Spinal cord (tissue), 10 donors: Measurements from ENCODE around the gene GNA15. TPM values are rescaled to one million over a fixed set of nuclear protein-coding genes. Genes with fewer than 3 reads are reported as not detected.
"Not testable (repeated sequence)": the region's sequence is repeated elsewhere in the genome, so short reads cannot be mapped to it uniquely, and the experiment has no call there.

Source experiments
- DNase-seq, 6 donors: peaks; one replicate each; pipeline versions ENCODE4 v3.0.0 to v3.0.0-alpha.2; 2013 to 2015; ENCODE audit warnings: low spot score in 6 of 6, low read depth in 4 of 6
- H3K27ac ChIP-seq: one replicate; pipeline ENCODE4 v1.5.1; 2013; ENCODE audit warnings: low read depth, low read length, control low read depth
- H3K27me3 ChIP-seq: one replicate; pipeline ENCODE4 v1.6.1; 2013; ENCODE audit warnings: low read length; ENCODE audit not compliant: control insufficient read depth, insufficient read depth
- H3K36me3 ChIP-seq: one replicate; pipeline ENCODE4 v1.6.1; 2013; ENCODE audit warnings: low read length; ENCODE audit not compliant: control insufficient read depth, insufficient read depth
- H3K4me1 ChIP-seq: one replicate; pipeline ENCODE4 v1.6.1; 2013; ENCODE audit warnings: low read length; ENCODE audit not compliant: control insufficient read depth, insufficient read depth
- H3K4me3 ChIP-seq: one replicate; pipeline ENCODE4 v1.5.1; 2013; ENCODE audit warnings: low read depth, low read length, control low read depth
- H3K9me3 ChIP-seq: one replicate; pipeline ENCODE4 v1.6.1; 2013; ENCODE audit warnings: low read length; ENCODE audit not compliant: control insufficient read depth, insufficient read depth
- WGBS: methylation state at CpG from one replicate; pipeline ENCODE4 v1.1.5; 2013; ENCODE audit warnings: missing lambda C conversion rate; ENCODE audit not compliant: insufficient coverage; 5-methylcytosine and 5-hydroxymethylcytosine counted together
- polyA plus RNA-seq, 2 donors: library from polyadenylated mRNA; unstranded; fragments of 120-200 nt; gene quantifications; one replicate each; pipeline ENCODE4 v1.2.1, GENCODE V29; 2013; ENCODE audit not compliant: insufficient read length in 2 of 2
- total RNA-seq, 2 donors: library from RNA; depleted of rRNA in 1 of 2; stranded (reverse); fragments of 120-200 nt in 1 of 2; fragments of >200 nt in 1 of 2; gene quantifications; one replicate each; pipeline versions ENCODE4 v1.2.3 to v1.2.4, GENCODE V29; 2013 to 2014
- donor health status: healthy.

Gene GNA15
- total and polyA plus RNA-seq, 4 donors = 2.1 to 3.6 (median 3.1) TPM

DNA sequence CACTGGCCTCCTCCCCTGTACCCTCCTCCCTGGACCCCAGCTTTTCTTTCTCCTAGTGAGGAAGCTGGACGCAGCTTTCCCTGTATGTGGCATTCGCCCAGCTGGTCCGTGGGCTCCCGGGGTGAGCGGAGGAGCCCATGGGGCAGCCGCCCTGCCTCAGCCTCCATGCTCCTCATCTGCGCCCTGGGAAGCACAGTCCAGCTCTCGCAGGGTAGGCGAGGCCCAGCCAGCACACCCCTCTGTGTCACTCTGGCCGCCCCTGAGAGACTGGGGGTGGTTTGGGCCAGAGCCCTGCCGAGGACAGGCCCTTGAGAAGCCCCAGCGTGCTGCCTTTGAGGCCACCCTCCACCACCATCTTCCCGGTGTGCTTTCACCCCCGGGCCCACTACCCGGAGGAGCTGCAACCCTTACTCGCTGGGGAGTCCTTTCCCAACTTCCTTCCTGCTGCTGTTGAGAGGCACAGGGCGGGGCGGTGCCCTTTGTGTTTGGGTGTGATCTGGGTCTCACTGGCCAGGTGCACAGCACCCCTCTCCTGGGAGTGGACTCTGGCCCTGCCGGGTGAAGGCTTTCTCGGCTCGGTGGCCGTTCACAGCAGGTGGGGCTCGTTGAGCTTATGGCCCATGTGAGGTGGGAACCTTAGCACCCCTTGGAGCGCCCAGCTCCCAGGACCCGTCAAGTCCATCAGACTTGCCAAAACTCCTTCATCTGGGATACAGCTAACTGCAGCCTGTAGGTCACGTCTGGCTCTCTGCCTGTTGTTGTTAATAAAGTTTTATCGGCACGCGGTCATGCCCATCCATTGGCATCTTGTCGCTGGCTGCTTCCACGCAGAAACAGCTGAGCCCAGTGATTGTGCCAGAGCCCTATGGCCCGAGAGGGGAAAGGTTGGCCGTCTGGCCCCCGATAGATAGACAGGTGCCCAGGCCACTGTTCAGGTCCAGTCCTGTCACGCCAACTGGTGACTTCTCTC lies 53.1 kb downstream of the GNA15 start:
- H3K27ac ChIP-seq = no peak overlapping the region
- H3K4me1 ChIP-seq = peaks cover 32% of the 10 kb centered on the region
- H3K9me3 ChIP-seq = no peaks in the 10 kb centered on the region
- H3K27me3 ChIP-seq = no peaks in the 10 kb centered on the region
- DNase-seq = no peak
- H3K4me3 ChIP-seq = no peak overlapping the region
- 96% methylated on average over 26 of the region's 35 CpGs for WGBS
- peaks cover 61% of the 10 kb centered on the region for H3K36me3 ChIP-seq

DNA sequence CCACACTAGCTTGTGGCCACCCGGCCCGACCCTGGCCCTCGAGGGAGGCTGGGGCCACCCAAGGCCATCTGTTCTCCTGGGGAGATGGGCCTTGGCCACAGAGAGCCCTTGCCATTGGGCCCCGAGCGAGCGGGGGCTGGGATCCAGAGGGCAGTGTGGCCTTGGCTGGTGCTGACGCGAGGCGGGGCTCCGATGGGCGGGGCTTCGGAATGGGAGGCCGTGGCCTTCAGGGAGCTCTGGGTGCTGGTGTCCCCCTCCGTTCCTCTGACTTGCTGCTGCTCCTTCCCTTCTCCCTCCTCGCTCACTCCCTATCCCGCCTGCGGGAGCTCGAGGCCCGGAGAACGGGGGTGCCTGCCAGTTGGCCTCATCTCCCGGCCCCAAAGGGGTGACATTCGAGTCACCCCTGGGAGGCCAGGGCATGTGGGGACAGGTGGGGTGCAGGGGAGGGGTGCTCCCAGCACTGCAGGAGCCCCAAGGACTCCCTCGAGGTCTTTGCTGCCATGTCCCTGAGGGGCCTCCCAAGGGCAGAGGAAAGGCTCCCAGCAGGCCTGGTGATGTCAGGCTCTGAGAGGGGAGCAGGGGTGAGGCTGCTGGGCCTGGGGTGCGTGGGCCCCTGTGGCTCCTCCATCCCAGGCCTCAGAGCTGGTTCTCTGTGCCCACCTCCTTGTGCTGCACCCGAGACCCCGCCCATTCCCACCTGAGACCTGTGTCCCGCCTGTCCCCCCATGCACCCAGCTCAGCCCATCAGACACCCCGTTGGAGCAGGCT lies 54.1 kb downstream of the GNA15 start:
- Histone ChIP-seq H3K9me3 (no peaks in the 10 kb centered on the region), H3K27ac (no peak overlapping the region), H3K36me3 (peaks cover 68% of the 10 kb centered on the region), H3K4me3 (no peak overlapping the region), H3K27me3 (no peaks in the 10 kb centered on the region), H3K4me1 (peaks cover 24% of the 10 kb centered on the region)
- no peak for DNase-seq
- WGBS = 85% methylated on average over 21 of the region's 28 CpGs

DNA sequence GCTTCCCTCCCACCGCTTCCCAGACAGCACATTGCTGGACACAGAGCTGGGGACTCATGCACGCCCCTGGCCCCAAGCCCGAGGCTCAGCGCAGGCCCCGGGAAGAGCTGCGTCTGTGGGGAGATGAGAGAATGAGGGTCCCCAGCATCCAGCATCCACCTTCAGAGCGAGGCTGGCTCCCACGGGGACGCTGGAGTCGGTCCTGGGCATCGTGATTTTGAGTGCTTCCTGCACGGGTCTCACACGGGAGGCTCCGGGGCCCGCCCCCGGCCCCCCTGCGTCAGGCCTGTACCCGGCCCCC lies 54.6 kb downstream of the GNA15 start:
- no peak overlapping the region for H3K4me3 ChIP-seq
- peaks cover 23% of the 10 kb centered on the region for H3K4me1 ChIP-seq
- H3K9me3 ChIP-seq = no peaks in the 10 kb centered on the region
- H3K27me3 ChIP-seq = no peaks in the 10 kb centered on the region
- no peak overlapping the region for H3K27ac ChIP-seq
- peaks cover 68% of the 10 kb centered on the region for H3K36me3 ChIP-seq
- 94% methylated on average over 17 of the region's 18 CpGs for WGBS
- no peak for DNase-seq

DNA sequence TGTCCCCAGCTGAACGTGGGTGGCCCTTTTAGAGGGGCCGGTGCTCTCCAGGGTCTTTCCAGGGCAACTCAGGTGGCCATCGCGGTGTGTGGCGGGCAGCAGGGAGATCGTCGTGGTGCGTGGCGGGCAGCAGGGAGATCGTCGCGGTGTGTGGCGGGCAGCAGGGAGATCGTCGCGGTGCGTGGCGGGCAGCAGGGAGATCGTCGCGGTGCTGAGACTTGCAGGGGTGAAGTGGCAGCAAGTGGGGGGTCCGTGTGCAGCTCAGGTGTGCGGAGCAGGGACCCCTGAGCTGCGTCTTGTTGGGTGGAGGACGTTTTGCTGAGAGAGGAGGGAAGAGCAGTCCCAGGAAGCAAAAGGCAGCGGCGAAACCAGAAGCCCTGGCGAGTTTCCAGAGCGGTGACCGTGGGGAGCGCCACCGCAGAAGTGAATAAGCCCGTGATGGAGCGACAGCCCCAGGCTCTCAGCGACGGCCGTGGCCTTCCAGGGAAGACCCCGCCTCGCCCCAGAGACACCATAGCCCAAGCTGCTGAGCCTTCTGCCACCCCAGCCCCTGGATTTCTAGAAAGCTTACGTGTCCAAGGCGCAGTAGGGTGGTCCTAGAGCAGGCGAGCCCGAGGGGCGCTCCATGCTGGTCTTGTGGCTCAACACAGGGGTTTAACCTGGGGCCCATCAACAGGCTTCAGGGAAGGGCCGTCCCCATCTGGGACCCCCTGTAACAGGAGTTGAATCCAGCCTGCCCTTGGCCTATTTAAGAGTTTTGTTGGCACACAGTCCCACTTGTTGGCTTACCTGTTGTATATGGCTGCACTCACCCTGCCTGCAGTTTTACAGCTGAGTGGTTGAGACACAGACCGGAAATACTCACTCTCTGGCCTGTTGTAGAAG lies 55.3 kb downstream of the GNA15 start:
- Histone ChIP-seq H3K9me3 (no peaks in the 10 kb centered on the region), H3K4me3 (no peak overlapping the region), H3K36me3 (peaks cover 73% of the 10 kb centered on the region), H3K4me1 (peaks cover 23% of the 10 kb centered on the region), H3K27me3 (no peaks in the 10 kb centered on the region), H3K27ac (no peak overlapping the region)
- 86% methylated on average over 41 of the region's 46 CpGs for WGBS
- no peak for DNase-seq

DNA sequence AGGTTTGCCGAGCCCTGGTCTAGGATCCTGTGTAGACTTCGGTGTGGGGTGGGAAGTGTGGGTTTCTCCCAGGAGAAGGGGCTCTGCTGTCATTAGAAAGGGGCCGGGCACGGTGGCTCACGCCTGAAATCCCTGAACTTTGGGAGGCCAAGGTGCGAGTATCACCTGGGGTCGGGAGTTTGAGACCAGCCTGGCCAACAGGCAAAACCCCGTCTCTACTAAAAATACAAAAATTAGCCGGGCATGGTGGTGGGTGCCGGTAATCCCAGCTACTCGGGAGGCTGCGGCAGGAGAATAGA lies 55.9 kb downstream of the GNA15 start:
- not testable (repeated sequence) for H3K27me3 ChIP-seq, H3K4me3 ChIP-seq, H3K9me3 ChIP-seq, DNase-seq, H3K27ac ChIP-seq
- H3K36me3 ChIP-seq = peaks cover 79% of the 10 kb centered on the region
- H3K4me1 ChIP-seq = peaks cover 17% of the 10 kb centered on the region
- WGBS = 95% methylated on average over 4 of the region's 12 CpGs

DNA sequence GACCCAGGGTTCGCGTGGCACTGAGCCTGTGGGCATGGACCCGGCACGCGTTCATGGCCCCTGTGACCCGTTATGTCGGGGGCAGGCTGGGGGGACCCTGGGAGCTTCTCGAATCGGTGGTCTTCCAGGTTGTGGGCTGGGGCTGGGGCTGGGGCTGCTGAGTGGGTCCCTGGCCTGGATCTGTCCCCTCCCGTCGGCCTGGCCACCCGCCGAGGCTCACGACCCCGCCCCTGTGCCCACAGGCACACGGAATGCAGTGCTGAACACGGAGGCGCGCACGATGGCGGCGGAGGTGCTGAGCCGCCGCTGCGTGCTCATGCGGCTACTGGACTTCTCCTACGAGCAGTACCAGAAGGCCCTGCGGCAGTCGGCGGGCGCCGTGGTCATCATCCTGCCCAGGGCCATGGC lies 56.4 kb downstream of the GNA15 start:
- Histone ChIP-seq H3K9me3 (no peaks in the 10 kb centered on the region), H3K27ac (no peak overlapping the region), H3K4me3 (no peak overlapping the region), H3K27me3 (no peaks in the 10 kb centered on the region), H3K36me3 (peaks cover 83% of the 10 kb centered on the region), H3K4me1 (peaks cover 12% of the 10 kb centered on the region)
- 96% methylated on average over 32 of the region's 32 CpGs for WGBS
- no peak for DNase-seq

DNA sequence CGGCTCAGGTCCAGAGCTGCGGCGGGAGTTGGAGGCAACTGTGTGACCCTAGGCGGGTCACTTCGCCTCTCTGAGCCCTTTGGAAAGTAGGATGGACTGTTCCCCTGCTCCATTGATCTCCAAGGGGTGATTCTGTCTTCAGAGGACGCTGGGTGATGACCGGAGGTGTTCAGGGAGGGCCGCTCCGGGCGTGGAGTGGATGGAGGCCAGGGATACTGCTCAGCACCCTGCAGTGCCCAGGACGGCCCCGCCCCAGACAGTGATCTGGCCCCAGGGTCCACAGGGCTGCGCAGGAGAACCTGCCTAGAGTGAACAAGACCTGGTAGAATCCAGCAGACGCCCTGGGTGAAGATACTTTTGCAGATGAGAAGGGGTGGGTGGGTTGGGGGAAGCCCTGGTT lies 56.9 kb downstream of the GNA15 start:
- 96% methylated on average over 14 of the region's 14 CpGs for WGBS
- DNase-seq = no peak
- Histone ChIP-seq H3K36me3 (peaks cover 82% of the 10 kb centered on the region), H3K4me3 (no peak overlapping the region), H3K27ac (no peak overlapping the region), H3K27me3 (no peaks in the 10 kb centered on the region), H3K9me3 (no peaks in the 10 kb centered on the region), H3K4me1 (peaks cover 8% of the 10 kb centered on the region)

DNA sequence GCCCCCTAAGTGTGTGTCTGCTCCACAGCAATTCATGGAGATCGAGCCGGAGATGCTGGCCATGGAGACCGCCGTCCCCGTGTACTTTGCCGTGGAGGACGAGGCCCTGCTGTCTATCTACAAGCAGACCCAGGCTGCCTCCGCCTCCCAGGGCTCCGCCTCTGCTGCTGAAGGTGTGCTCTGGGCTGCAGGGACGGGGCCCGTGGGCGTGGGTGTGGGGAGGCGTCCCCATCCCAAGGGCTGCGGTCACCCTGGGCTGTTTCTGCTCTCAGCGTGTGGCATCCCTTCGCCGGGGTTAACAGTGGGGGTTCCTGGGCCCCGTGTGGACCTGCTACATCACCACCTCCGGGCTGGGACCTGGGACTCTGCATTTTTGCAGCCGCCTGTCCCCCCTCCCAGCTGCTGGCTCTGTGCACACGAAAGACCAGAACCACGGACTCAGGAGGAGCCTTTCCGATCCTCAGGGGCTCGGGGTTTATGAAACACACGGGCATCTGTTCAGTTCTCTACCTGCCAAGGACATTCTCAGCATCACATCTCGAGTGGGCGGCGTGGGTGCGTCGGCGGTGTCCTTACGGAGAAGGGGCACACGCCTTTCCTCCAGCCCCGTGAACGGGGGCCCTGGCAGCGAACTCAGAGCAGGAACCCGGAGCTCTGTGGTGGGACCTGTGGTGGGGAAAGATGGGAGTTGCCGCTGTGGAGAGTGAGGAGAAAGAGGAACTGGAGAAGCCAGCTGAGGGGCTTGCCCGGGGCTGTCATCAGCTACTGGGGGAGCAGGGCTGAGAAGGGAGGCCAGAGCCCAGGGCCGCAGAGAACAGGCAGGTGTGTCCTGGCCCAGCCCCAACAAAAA lies 57.6 kb downstream of the GNA15 start:
- no peak for DNase-seq
- no peaks in the 10 kb centered on the region for H3K27me3 ChIP-seq
- no peaks in the 10 kb centered on the region for H3K9me3 ChIP-seq
- peaks cover 4% of the 10 kb centered on the region for H3K4me1 ChIP-seq
- 93% methylated on average over 38 of the region's 40 CpGs for WGBS
- no peak overlapping the region for H3K4me3 ChIP-seq
- H3K36me3 ChIP-seq = peaks cover 80% of the 10 kb centered on the region
- H3K27ac ChIP-seq = no peak overlapping the region
